Gastroesophageal sphincter (tissue), 4 donors: ENCODE results near the gene CFAP73. TPM values are rescaled to one million over a fixed set of nuclear protein-coding genes. Genes with fewer than 3 reads are reported as not detected.

ENCODE experiments used
- ATAC-seq: fragments of 150-250 bp; one replicate; pipeline ENCODE4 v1.9.1; 2016; ENCODE audit warnings: mild to moderate bottlenecking, moderate library complexity
- H3K27ac ChIP-seq, 4 donors: fragments of 200-600 bp; sonication (generic) in 3 of 4; 1 replicate in 3 of 4; 2 replicates in 1 of 4; pipeline ENCODE4 v1.5.1; 2016 to 2019
- H3K27me3 ChIP-seq: fragments of 200-600 bp; sonication (generic); one replicate; pipeline ENCODE4 v1.5.1; 2019
- H3K36me3 ChIP-seq, 2 donors: fragments of 200-600 bp; sonication (generic); one replicate each; pipeline ENCODE4 v1.5.1; 2019; ENCODE audit warnings: control low read depth in 1 of 2
- H3K4me1 ChIP-seq, 3 donors: fragments of 200-600 bp; sonication (generic); 1 replicate in 2 of 3; 2 replicates in 1 of 3; pipeline ENCODE4 v1.5.1; 2016 to 2019; ENCODE audit warnings: control low read depth in 2 of 3
- H3K4me3 ChIP-seq, 2 donors: fragments of 200-600 bp; sonication (generic); one replicate each; pipeline ENCODE4 v1.5.1; 2019; ENCODE audit warnings: mild to moderate bottlenecking in 1 of 2, moderate library complexity in 1 of 2
- H3K9me3 ChIP-seq, 3 donors: fragments of 200-600 bp; sonication (generic); one replicate each; pipeline ENCODE4 v1.5.1; 2017 to 2019; ENCODE audit warnings: control low read depth in 2 of 3
- EP300 ChIP-seq: sonication (generic); formaldehyde crosslinking; IDR thresholded peaks from one replicate; pipeline ENCODE4 v1.6.1; 2017; ENCODE audit warnings: antibody characterized with exemption, mild to moderate bottlenecking
- POLR2A ChIP-seq, 2 donors: fragments of 450-650 bp; IDR thresholded peaks; one replicate each; pipeline ENCODE4 v1.6.1; 2017; ENCODE audit warnings: antibody characterized with exemption in 2 of 2, mild to moderate bottlenecking in 2 of 2, moderate library complexity in 1 of 2
- POLR2AphosphoS5 ChIP-seq: sonication (generic); formaldehyde crosslinking; IDR thresholded peaks from one replicate; pipeline ENCODE4 v1.6.1; 2017; ENCODE audit warnings: antibody characterized with exemption
- WGBS, 2 donors: methylation state at CpG; one replicate each; pipeline ENCODE4 v1.1.5; 2018; ENCODE audit warnings: low coverage in 1 of 2; 5-methylcytosine and 5-hydroxymethylcytosine counted together
- total RNA-seq, 4 donors: library from RNA; depleted of rRNA; stranded (reverse); fragments of >200 nt; gene quantifications; one replicate each; pipeline ENCODE4 v1.1.0, GENCODE V29; 2016
- TF ChIP-seq, protein P1 (sequence below), 4 experiments: fragments of 200-600 bp in 2 of 4; fragments of 450-650 bp in 2 of 4; sonication (generic) in 1 of 4; IDR thresholded peaks; one replicate each; pipeline ENCODE4 v1.5.1; 2017 to 2019; ENCODE audit warnings: antibody characterized with exemption in 4 of 4, mild to moderate bottlenecking in 2 of 4, moderate library complexity in 2 of 4

CFAP73 gene
- total RNA-seq, 4 donors from 2014 or later: not detected

DNA sequence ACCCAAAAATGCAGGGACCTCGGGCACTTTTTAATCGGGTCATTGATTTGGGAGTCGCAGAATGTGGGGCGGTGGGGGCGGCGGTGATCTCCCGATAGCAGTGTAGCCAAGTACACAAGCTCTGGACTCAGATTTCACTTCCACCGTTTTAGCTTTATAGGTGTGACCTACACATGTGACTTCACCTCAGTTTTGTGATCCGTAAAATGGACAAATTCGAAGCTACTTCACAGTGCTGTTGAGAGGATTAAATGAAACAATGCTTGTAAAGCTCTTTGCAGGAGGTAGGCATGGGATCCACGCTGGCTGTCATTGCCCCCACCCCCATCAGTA is 36.5 kb downstream of the CFAP73 start:
- TF ChIP-seq, protein P1, sequence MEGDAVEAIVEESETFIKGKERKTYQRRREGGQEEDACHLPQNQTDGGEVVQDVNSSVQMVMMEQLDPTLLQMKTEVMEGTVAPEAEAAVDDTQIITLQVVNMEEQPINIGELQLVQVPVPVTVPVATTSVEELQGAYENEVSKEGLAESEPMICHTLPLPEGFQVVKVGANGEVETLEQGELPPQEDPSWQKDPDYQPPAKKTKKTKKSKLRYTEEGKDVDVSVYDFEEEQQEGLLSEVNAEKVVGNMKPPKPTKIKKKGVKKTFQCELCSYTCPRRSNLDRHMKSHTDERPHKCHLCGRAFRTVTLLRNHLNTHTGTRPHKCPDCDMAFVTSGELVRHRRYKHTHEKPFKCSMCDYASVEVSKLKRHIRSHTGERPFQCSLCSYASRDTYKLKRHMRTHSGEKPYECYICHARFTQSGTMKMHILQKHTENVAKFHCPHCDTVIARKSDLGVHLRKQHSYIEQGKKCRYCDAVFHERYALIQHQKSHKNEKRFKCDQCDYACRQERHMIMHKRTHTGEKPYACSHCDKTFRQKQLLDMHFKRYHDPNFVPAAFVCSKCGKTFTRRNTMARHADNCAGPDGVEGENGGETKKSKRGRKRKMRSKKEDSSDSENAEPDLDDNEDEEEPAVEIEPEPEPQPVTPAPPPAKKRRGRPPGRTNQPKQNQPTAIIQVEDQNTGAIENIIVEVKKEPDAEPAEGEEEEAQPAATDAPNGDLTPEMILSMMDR (IDR thresholded peaks at IDR 0.05): no peak
- no peak for TF ChIP-seq EP300
- no peak for TF ChIP-seq POLR2A (IDR thresholded peaks at IDR 0.05)
- TF ChIP-seq POLR2AphosphoS5: no peak
- no peak for ATAC-seq

DNA sequence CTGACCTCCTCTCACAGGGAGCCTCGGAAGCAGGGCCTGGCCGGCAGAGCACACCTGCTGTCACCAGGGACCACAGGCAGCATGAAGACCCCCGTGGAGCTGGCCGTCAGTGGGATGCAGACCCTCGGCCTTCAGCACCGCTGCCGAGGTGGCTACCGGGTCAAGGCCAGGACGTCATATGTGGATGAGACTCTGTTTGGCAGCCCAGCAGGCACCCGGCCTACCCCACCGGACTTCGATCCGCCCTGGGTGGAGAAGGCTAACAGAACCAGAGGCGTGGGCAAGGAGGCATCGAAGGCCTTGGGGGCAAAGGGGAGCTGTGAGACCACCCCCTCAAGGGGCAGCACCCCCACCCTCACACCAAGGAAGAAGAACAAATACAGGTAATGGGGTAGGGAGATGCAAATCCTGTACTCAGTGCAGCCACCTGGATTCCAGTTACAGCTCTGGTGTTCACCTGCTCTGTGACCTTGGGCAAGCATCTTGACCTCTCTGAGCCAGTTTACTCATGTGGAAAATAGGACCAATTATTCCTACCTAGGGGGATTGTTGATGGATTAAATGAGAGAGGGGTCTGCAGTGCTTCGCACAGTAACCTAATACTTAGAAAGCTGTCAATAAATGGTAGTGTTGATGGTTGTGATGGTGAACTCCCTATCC is 37.3 kb downstream of the CFAP73 start:
- 100% methylated on average over 1 of the region's 16 CpGs; no CpG with 5 or more reads in 1 of the 2 donors for WGBS, 2 donors
- no peaks in the 10 kb centered on the region for H3K27me3 ChIP-seq
- H3K4me3 ChIP-seq: peak overlapping the region in 1 of 2 donors; percentile 99
- no peaks in the 10 kb centered on the region for H3K9me3 ChIP-seq
- H3K4me1 ChIP-seq: peaks cover 0 to 50% (median 21%) of the 10 kb centered on the region in 3 donors
- ATAC-seq: no peak
- TF ChIP-seq, protein P1 (IDR thresholded peaks at IDR 0.05): no peak
- no peak for TF ChIP-seq POLR2AphosphoS5
- no peak for TF ChIP-seq EP300
- no peak for TF ChIP-seq POLR2A (IDR thresholded peaks at IDR 0.05)
- peak overlapping the region in 3 of 4 donors; percentile 95 to 98 (median 98) for H3K27ac ChIP-seq
- peaks cover 0 to 32% of the 10 kb centered on the region in 2 donors for H3K36me3 ChIP-seq

More for the DNA sequence above, 36.5 kb downstream of the CFAP73 start:
- whole genome bisulfite sequencing, 2 donors: 12% methylated on average over 6 of the region's 11 CpGs; no CpG with 5 or more reads in 1 of the 2 donors
- Histone ChIP-seq H3K9me3 (no peaks in the 10 kb centered on the region), H3K27ac (peak overlapping the region; percentile 83 to 98 (median 96)), H3K27me3 (no peaks in the 10 kb centered on the region), H3K4me3 (peak overlapping the region; percentile 72 to 99), H3K36me3 (peaks cover 0 to 26% of the 10 kb centered on the region in 2 donors), H3K4me1 (peaks cover 0 to 50% (median 21%) of the 10 kb centered on the region in 3 donors)

DNA sequence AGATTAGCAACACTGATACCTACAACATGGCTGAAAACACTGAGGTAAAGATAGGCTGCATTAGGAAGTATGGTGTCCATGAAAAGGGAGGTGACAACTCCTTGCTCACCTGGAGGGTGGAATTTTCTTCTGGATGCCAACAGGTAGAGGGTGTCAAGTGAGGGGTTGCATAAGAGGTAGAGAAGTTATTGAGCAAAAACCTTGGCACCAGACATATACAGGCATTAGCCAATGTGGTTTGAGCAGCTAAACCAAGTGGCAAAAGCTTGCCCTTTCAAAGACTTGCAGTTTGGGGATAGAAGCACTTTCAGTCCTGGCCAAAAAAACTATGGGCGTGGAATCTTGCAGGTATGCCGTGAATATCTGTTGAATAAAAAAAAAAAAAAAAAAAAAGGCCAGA is 39.8 kb downstream of the CFAP73 start:
- Histone ChIP-seq H3K27me3 (no peaks in the 10 kb centered on the region), H3K27ac (no peak overlapping the region), H3K4me1 (peaks cover 0 to 44% (median 14%) of the 10 kb centered on the region in 3 donors), H3K36me3 (peaks cover 0 to 39% of the 10 kb centered on the region in 2 donors), H3K4me3 (no peak overlapping the region), H3K9me3 (no peaks in the 10 kb centered on the region)
- TF ChIP-seq, protein P1 (IDR thresholded peaks at IDR 0.05): no peak
- TF ChIP-seq POLR2AphosphoS5: no peak
- TF ChIP-seq POLR2A (IDR thresholded peaks at IDR 0.05): no peak
- no peak for TF ChIP-seq EP300
- ATAC-seq: no peak
- WGBS, 2 donors: 80% methylated on average over 1 of the region's 2 CpGs; no CpG with 5 or more reads in 1 of the 2 donors

DNA sequence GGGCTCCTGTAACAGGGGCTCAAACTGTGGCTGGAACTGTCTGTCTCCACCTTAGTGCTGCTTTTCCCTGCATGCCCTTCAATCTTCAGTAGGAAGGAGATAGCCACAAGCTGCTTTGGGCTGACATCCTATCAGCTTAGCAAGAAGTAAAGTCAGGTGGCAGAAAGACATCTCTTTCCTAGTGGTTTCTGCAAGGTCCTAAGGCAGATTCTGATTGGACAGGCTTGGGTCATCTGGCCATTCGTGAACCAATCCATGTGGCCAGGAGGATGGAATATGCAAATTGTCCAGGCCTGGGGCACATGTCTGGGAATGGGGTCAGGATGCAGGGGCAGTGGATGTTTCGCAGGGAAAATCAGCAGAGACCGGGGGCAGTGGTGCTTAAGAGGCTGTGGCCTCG is 41.2 kb downstream of the CFAP73 start:
- Histone ChIP-seq H3K27ac (no peak overlapping the region), H3K9me3 (no peaks in the 10 kb centered on the region), H3K4me1 (peaks cover 0 to 49% (median 12%) of the 10 kb centered on the region in 3 donors), H3K27me3 (no peaks in the 10 kb centered on the region), H3K36me3 (peaks cover 0 to 39% of the 10 kb centered on the region in 2 donors), H3K4me3 (no peak overlapping the region)
- no peak for ATAC-seq
- TF ChIP-seq EP300 (no peak), POLR2A (IDR thresholded peaks at IDR 0.05) (no peak), POLR2AphosphoS5 (no peak)
- TF ChIP-seq, protein P1 (IDR thresholded peaks at IDR 0.05): no peak
- 80% methylated on average over 1 of the region's 4 CpGs; no CpG with 5 or more reads in 1 of the 2 donors for WGBS, 2 donors

DNA sequence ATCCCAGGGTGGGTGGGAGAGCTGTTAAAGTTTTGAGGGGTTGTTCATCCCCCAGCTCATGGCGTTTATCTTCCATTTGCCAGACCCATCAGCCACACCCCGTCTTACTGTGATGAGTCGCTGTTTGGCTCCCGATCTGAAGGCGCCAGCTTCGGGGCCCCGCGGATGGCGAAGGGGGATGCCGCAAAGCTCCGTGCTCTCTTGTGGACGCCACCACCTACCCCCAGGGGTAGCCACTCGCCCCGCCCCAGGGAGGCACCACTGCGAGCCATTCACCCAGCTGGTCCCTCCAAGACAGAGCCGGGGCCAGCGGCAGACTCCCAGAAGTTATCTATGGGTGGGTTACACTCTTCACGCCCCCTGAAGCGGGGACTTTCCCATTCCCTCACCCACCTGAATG is 41.7 kb downstream of the CFAP73 start:
- Histone ChIP-seq H3K27ac (no peak overlapping the region), H3K27me3 (no peaks in the 10 kb centered on the region), H3K4me1 (peaks cover 0 to 44% (median 12%) of the 10 kb centered on the region in 3 donors), H3K4me3 (no peak overlapping the region), H3K9me3 (no peaks in the 10 kb centered on the region), H3K36me3 (peaks cover 0 to 39% of the 10 kb centered on the region in 2 donors)
- WGBS, 2 donors: 100% methylated on average over 2 of the region's 19 CpGs; no CpG with 5 or more reads in 1 of the 2 donors
- no peak for ATAC-seq
- TF ChIP-seq POLR2AphosphoS5 (no peak), EP300 (no peak), POLR2A (IDR thresholded peaks at IDR 0.05) (no peak)
- TF ChIP-seq, protein P1 (IDR thresholded peaks at IDR 0.05): no peak
